Activated CD4-positive, alpha-beta T cell treated with anti-CD3 and anti-CD28 coated beads, Interleukin-2, Interleukin-6, amounts not matched to agents 100 ng/mL and 50 ng/mL, durations not matched to agents 16 hours and 8 hours (primary cell): ENCODE data around the gene PELI2.
"Not testable (repeated sequence)": the region's sequence is repeated elsewhere in the genome, so short reads cannot be mapped to it uniquely, and the experiment has no call there.

ENCODE experiments used
- DNase-seq: peaks from one replicate; pipeline ENCODE4 v3.0.0-alpha.2; 2020

The PELI2 gene

DNA sequence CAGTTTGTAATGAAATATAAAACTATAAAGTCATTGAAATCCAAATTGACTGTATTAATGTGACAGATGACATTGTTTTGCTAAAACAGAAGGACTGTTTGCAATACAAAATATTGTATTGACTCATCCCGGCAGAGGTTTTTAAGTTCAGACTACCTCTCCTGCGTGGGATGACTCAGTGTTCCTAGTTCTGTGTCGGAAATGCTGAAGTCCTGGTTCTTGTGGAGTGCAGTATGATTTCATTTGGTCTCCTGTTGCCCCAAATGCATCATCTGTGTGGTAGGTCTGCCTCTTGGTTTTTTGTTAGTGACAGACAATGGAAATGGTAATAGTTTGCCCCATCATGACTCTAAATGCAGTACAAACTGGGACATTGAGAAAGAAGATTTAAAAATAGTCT is 27.8 kb downstream of the PELI2 start:
- DNase-seq = peak; percentile 72

DNA sequence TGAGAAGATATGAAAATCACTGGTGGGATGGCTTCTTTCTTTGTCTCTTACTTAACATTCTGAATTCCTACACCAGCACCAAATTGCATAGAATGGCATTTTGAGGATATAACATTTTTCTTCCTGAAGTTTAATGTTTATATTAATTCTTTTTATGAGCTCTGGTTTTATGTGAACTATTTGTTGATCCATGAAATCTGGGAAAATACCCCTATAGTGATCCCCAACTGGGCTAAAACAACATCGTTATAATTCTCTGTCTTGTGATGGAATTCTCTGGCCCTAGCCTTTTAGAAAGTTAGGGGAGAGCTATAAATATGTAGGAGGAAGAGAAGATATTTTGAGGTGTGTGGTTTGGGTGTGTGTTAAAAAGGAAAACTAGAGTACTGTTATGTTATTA is 29.2 kb downstream of the PELI2 start:
- no peak for DNase-seq

GRCh38 chr14:56147986-56148901 is 30.0 kb downstream of the PELI2 start:
- no peak for DNase-seq

- DNase-seq = no peak
Measured at GRCh38 chr14:56149151-56149550, 30.9 kb downstream of the PELI2 start.

GRCh38 chr14:56149995-56150394 is 31.8 kb downstream of the PELI2 start:
- DNase-seq = no peak

GRCh38 chr14:56150645-56151345 is 32.6 kb downstream of the PELI2 start:
- no peak for DNase-seq

DNA sequence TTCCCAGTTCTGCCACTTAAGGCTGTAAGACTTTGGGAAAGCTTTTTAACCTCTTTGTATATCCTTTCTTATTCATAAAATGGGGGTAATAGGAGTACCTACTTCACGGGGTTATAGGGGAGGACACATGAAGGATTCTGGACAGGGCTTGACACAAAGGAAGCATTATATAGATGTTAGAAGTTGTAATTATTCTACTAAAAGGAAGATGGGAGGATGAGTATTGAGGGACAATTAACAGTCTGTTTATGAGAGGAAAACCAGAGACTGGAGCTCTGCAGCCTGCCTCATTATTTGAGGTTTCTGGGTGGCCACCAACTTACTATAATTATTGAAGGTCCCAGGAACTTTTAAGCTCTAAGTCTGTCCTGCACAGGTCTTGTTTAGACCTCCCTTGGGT is 34.0 kb downstream of the PELI2 start:
- DNase-seq = no peak

GRCh38 chr14:56153267-56153666 is 35.1 kb downstream of the PELI2 start:
- no peak for DNase-seq

GRCh38 chr14:56154321-56154720 is 36.1 kb downstream of the PELI2 start:
- no peak for DNase-seq

- no peak for DNase-seq
Measured at GRCh38 chr14:56156096-56156495, 37.9 kb downstream of the PELI2 start.

DNA sequence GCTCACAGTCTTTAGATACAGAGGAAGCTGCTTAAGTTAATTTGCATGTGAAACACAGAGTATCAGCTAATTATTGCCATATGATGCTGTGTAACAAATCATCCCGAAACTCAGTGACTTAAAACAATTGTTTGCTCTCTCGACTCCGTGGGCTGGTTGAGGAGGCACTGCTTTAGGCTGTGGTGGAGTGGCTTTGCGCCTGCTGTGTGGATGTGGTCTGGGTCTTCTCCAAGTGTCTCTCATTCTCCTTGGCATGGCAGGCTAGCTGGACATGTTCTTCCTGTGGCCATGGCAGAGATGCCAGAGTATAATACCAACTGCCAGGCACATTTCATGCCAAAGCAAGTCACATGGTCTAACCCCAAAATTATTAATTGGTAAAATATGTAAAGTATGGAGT is 40.9 kb downstream of the PELI2 start:
- DNase-seq = no peak

DNA sequence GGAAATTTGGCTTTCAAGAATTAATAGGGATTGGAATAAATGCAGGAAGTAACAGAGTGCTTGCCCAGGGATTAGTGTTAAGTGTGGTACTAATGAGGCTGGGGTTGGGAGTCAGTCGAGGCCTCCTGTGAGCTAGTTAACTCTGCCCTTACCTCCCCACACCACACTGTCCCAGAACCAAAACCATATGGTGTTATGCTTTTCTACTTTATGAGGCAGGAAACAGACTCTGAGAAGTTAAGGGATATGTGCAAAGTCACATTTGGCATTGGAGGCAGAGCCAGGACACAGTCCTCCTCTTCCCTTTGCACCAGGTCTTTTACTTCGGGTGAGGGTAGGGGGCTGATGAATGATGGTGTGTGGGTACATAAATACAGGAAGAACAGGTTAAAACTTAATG is 41.9 kb downstream of the PELI2 start:
- no peak for DNase-seq

GRCh38 chr14:56161658-56162057 is 43.4 kb downstream of the PELI2 start:
- no peak for DNase-seq

GRCh38 chr14:56162476-56162875 is 44.3 kb downstream of the PELI2 start:
- DNase-seq = no peak

DNA sequence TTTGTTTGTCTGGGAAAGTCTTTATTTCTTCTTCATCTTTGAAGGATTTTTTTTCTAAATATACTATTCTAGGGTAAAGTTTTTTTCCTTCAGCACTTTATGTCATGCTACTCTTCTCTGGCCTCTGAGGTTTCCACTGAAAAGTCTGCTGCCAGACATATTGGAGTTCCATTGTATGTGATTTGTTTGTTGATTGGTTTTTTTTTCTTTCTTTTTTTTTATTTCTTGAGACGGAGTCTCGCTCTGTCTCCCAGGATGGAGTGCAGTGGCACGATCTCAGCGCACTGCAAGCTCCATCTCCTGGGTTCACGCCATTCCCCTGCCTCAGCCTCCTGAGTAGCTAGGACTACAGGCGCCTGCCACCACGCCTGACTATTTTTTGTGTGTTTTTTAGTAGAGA is 48.4 kb downstream of the PELI2 start:
- not testable (repeated sequence) for DNase-seq

DNA sequence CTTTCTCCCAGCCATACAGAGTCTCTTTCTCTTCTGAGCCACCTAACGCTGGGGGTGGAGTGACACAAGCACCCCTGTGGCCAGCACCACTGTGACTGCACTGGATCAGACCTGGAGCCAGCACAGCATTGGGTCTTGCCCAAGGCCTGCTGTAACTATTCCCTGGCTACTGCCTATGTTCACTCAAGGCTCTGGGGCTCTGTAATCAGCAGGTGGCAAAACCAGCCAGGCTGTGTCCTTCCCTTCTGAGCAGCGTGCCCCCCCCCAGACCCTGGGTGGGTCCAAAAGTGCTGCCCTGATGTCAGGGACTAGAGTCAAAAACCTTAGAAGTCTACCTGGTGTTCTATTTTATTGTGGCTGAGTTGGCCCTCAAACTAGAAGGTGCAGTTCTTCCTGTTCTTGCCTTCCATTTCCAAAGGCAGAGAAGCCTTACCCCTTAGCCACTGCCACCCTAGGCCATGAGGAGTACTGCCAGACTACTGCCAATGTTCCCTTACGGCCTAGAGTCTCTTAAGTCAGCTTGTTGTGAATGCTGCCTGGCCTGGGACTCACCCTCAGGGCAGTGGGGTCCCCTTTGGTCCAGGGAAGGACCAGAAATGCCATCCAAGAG is 49.9 kb downstream of the PELI2 start:
- no peak for DNase-seq

DNA sequence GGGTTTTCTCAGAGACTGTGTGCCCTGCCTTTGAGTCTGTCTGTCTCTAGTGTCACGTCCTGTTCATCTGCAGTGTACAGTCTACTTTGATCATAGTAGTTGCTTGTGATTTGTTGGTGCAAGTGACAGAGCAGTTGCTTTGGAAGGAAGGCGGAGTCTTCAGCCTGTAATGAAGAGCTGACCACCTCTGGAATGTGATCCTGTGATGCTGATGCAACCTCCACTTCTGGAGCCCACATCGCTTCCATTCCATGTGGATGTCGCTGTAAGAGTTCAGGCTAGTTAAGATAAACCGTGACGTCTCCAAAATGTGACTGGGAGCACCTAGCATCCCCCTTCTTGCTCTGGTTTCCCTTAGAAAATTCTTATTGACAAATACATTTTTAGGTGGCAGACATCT is 51.8 kb downstream of the PELI2 start:
- no peak for DNase-seq

GRCh38 chr14:56170877-56171422 is 52.7 kb downstream of the PELI2 start:
- DNase-seq = no peak

- no peak for DNase-seq
Measured at GRCh38 chr14:56172074-56172473, 53.9 kb downstream of the PELI2 start.

DNA sequence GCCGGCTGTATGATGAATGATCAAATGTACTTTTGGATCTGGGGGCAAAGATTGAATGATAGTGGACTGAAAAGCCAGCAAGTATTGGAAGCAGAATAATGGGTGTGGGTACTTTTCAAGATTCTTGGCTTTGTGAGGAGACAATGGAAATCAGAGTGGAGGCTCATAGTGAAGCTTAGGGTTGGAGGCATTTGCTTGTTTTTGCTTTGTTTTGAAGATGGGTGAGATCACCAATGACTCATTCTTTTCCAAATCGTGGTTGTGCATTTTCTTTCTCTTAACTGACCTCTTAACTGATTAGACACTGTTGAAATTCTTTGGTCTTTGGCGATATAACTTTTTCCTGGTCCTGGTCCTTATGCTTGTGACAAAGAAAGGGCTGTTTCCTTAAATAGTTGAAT is 54.4 kb downstream of the PELI2 start:
- DNase-seq = peak; percentile 41

DNA sequence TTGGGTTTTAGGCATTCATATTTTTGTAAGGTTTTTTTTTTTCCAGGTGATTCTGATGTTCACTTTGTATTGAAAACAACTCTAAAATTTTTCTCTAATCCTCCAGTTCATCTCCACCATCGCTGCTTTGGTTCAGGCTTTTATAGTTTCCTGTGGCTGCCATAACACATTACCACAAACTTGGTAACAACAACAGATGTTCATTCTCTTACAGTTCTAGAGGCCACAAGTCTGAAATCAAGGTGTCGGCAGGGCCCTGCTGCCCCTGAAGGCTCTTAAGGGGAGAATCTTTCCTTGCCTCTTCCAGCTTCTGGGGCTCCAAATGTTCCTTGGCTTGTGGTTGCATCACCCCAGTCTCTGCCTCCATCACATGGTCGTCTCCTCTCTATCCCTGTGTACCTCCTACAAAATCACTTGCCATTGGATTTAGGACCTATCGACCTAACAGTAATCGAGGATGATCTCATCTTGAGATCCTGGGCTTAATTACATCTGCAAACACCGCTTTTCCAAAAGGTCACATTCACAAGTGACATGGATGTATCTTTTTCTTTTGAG is 55.2 kb downstream of the PELI2 start:
- DNase-seq = no peak

DNA sequence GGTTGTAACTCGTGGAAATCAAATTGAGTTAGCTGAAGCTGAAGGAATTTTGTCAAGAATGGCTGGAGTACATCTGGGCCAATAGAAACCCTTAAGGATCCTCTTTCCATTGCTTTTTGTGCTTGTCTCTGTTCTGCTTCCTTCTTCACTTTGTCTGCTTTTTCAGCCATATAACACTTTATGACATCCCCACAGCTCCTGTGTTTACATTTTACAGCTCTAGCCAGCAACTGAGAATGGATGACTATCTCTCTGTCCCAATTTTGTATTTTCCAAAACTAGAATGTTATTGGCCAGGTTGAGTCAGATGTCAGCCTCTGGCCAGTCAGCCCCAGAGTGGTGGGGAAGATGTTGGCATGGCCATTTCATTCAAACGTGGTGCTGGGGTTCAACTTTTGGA is 57.6 kb downstream of the PELI2 start:
- no peak for DNase-seq

- DNase-seq = no peak
Measured at GRCh38 chr14:56176530-56176929, 58.3 kb downstream of the PELI2 start.
